ENCODE results near the gene MYO1B.
A peak's percentile ranks its signal among the peaks of the same experiment; 100 is the strongest.

The MYO1B gene

GRCh38 chr2:191226196-191226595 is 19.0 kb upstream of the MYO1B start:
- DNase-seq (ENCODE audit: low read depth in 2 of 2) = peak in 1 of 2 experiments; percentile 60

GRCh38 chr2:191228333-191228732 is 16.9 kb upstream of the MYO1B start:
- DNase-seq (ENCODE audit: low read depth in 2 of 2) = no peak

GRCh38 chr2:191228861-191229260 is 16.3 kb upstream of the MYO1B start:
- no peak for DNase-seq (ENCODE audit: low read depth in 2 of 2)

GRCh38 chr2:191230174-191230573 is 15.0 kb upstream of the MYO1B start:
- peak; percentile 94 for DNase-seq (ENCODE audit: low read depth in 2 of 2)

- DNase-seq (ENCODE audit: low read depth in 2 of 2) = peak; percentile 79
Measured at GRCh38 chr2:191231995-191232394, 13.2 kb upstream of the MYO1B start.

GRCh38 chr2:191233533-191233932 is 11.7 kb upstream of the MYO1B start:
- DNase-seq (ENCODE audit: low read depth in 2 of 2) = no peak

GRCh38 chr2:191234376-191234775 is 10.8 kb upstream of the MYO1B start:
- DNase-seq (ENCODE audit: low read depth in 2 of 2) = peak; percentile 82 to 85

- no peak for DNase-seq (ENCODE audit: low read depth in 2 of 2)
Measured at GRCh38 chr2:191240871-191241270, 4.3 kb upstream of the MYO1B start.

- no peak for DNase-seq (ENCODE audit: low read depth in 2 of 2)
Measured at GRCh38 chr2:191241418-191241817, 3.8 kb upstream of the MYO1B start.

- no peak for DNase-seq (ENCODE audit: low read depth in 2 of 2)
Measured at GRCh38 chr2:191243154-191243553, 2.0 kb upstream of the MYO1B start.

GRCh38 chr2:191244350-191244749 is 854 bp upstream of the MYO1B start:
- no peak for DNase-seq (ENCODE audit: low read depth in 2 of 2)

GRCh38 chr2:191245869-191246531 is 796 bp downstream of the MYO1B start:
- DNase-seq (ENCODE audit: low read depth in 2 of 2) = no peak

- no peak for DNase-seq (ENCODE audit: low read depth in 2 of 2)
Measured at GRCh38 chr2:191246820-191247380, 1.7 kb downstream of the MYO1B start.

- DNase-seq (ENCODE audit: low read depth in 2 of 2) = peak; percentile 74 to 75
Measured at GRCh38 chr2:191247381-191248057, 2.3 kb downstream of the MYO1B start.

- no peak for DNase-seq (ENCODE audit: low read depth in 2 of 2)
Measured at GRCh38 chr2:191249156-191249813, 4.1 kb downstream of the MYO1B start.

- no peak for DNase-seq (ENCODE audit: low read depth in 2 of 2)
Measured at GRCh38 chr2:191250400-191250799, 5.2 kb downstream of the MYO1B start.

- no peak for DNase-seq (ENCODE audit: low read depth in 2 of 2)
Measured at GRCh38 chr2:191250986-191251385, 5.8 kb downstream of the MYO1B start.

- DNase-seq (ENCODE audit: low read depth in 2 of 2) = no peak
Measured at GRCh38 chr2:191252699-191253098, 7.5 kb downstream of the MYO1B start.

- DNase-seq (ENCODE audit: low read depth in 2 of 2) = no peak
Measured at GRCh38 chr2:191253476-191253875, 8.3 kb downstream of the MYO1B start.

GRCh38 chr2:191255271-191255670 is 10.1 kb downstream of the MYO1B start:
- DNase-seq (ENCODE audit: low read depth in 2 of 2) = no peak

- no peak for DNase-seq (ENCODE audit: low read depth in 2 of 2)
Measured at GRCh38 chr2:191255756-191256312, 10.6 kb downstream of the MYO1B start.

- DNase-seq (ENCODE audit: low read depth in 2 of 2) = no peak
Measured at GRCh38 chr2:191257934-191258333, 12.7 kb downstream of the MYO1B start.
